Transverse colon (tissue), 4 donors: ENCODE data around the gene CFAP92. TPM values are rescaled to one million over a fixed set of nuclear protein-coding genes. Genes with fewer than 3 reads are reported as not detected.

Experiments
- DNase-seq: peaks from one replicate; pipeline ENCODE4 v3.0.0-alpha.2; 2019
- H3K27ac ChIP-seq, 4 donors: fragments of 200-600 bp; sonication (generic); 2 replicates each; pipeline ENCODE4 v1.5.1; 2016 to 2018; ENCODE audit warnings: inconsistent platforms in 4 of 4
- H3K27me3 ChIP-seq: fragments of 200-600 bp; sonication (generic); 2 replicates; pipeline ENCODE4 v1.5.1; 2017; ENCODE audit warnings: inconsistent platforms
- H3K36me3 ChIP-seq, 4 donors: fragments of 200-600 bp; sonication (generic); 2 replicates each; pipeline ENCODE4 v1.5.1; 2017 to 2019; ENCODE audit warnings: inconsistent platforms in 4 of 4
- H3K4me1 ChIP-seq, 4 donors: fragments of 200-600 bp; sonication (generic); 2 replicates each; pipeline ENCODE4 v1.5.1; 2017 to 2020; ENCODE audit warnings: inconsistent platforms in 4 of 4
- H3K4me3 ChIP-seq, 4 donors: fragments of 200-600 bp; sonication (generic); 1 replicate in 1 of 4; 2 replicates in 3 of 4; pipeline versions ENCODE4 v1.5.1 to v1.6.1; 2017 to 2019; ENCODE audit warnings: inconsistent platforms in 4 of 4
- H3K9me3 ChIP-seq, 2 donors: fragments of 200-600 bp; sonication (generic); 2 replicates each; pipeline ENCODE4 v1.5.1; 2017 to 2019; ENCODE audit warnings: inconsistent platforms in 2 of 2
- EP300 ChIP-seq: sonication (generic); formaldehyde crosslinking; IDR thresholded peaks from one replicate; pipeline ENCODE4 v1.6.1; 2017; ENCODE audit warnings: antibody characterized with exemption, low read depth
- POLR2A ChIP-seq: fragments of 450-650 bp; IDR thresholded peaks from one replicate; pipeline ENCODE4 v1.6.1; 2016; ENCODE audit warnings: antibody characterized with exemption, mild to moderate bottlenecking, moderate library complexity
- POLR2AphosphoS5 ChIP-seq, 3 donors: sonication (generic); formaldehyde crosslinking; IDR thresholded peaks; one replicate each; pipeline ENCODE4 v1.6.1; 2016; ENCODE audit warnings: antibody characterized with exemption in 3 of 3
- WGBS, 2 donors: methylation state at CpG; one replicate each; pipeline ENCODE4 v1.1.5; 2018; ENCODE audit warnings: low coverage in 1 of 2; 5-methylcytosine and 5-hydroxymethylcytosine counted together
- in situ Hi-C, 4 donors: fragments of 200-750 bp; cut with MboI; loops; one replicate each; pipeline versions ENCODE4 v1.15.0 to v1.15.1; 2017; ENCODE audit warnings: low sequenced_read_pairs in 3 of 4, low pct_ligation_motif_present in 1 of 4, low pct_unique_long_range_greater_than_20kb in 1 of 4
- intact Hi-C: fragments of 100-400 bp; cut with DNase I; formaldehyde crosslinking; loops from one replicate; pipeline ENCODE4 v1.15.1; 2023; ENCODE audit warnings: low total_unique reads
- total RNA-seq, 4 donors: library from RNA; depleted of rRNA; stranded (reverse); fragments of >200 nt; gene quantifications; one replicate each; pipeline ENCODE4 v1.1.0, GENCODE V29; 2016
- TF ChIP-seq, protein P1 (sequence below), 5 experiments: fragments of 200-600 bp in 3 of 5; fragments of 450-650 bp in 2 of 5; sonication (generic) in 3 of 5; IDR thresholded peaks; 1 replicate in 2 of 5; 2 replicates in 3 of 5; pipeline ENCODE4 v1.5.1; 2016 to 2017; ENCODE audit warnings: antibody characterized with exemption in 5 of 5, inconsistent platforms in 3 of 5, mild to moderate bottlenecking in 2 of 5, moderate library complexity in 1 of 5

CFAP92 gene
- total RNA-seq, 4 donors from 2014 or later, result 0.95 to 1.2 TPM; not detected in 2

DNA sequence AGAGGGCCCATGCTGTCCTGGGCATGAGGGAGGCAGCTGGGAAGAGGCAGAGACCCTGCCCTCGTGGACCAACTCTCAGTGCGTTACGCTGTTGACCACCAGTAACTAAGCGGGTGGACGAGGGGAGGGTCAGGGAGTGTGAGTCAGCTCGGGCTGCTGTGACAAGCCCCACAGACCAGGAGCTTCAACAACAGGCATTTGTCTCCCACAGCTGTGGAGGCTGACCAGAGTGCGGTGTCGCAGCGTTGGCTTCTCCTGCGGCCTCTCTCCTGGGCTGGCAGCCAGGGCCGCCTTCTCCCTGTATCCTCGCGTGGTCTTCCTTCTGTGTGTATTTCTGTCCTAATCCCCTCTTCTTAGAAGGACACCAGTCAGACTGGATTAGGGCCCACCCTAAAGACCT is 20.3 kb upstream of the CFAP92 start:
- H3K36me3 ChIP-seq, result no peaks in the 10 kb centered on the region
- TF ChIP-seq POLR2AphosphoS5 (IDR thresholded peaks at IDR 0.05), result no peak
- TF ChIP-seq, protein P1, sequence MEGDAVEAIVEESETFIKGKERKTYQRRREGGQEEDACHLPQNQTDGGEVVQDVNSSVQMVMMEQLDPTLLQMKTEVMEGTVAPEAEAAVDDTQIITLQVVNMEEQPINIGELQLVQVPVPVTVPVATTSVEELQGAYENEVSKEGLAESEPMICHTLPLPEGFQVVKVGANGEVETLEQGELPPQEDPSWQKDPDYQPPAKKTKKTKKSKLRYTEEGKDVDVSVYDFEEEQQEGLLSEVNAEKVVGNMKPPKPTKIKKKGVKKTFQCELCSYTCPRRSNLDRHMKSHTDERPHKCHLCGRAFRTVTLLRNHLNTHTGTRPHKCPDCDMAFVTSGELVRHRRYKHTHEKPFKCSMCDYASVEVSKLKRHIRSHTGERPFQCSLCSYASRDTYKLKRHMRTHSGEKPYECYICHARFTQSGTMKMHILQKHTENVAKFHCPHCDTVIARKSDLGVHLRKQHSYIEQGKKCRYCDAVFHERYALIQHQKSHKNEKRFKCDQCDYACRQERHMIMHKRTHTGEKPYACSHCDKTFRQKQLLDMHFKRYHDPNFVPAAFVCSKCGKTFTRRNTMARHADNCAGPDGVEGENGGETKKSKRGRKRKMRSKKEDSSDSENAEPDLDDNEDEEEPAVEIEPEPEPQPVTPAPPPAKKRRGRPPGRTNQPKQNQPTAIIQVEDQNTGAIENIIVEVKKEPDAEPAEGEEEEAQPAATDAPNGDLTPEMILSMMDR (IDR thresholded peaks at IDR 0.05), result no peak
- TF ChIP-seq EP300, result no peak
- TF ChIP-seq POLR2A, result no peak
- H3K9me3 ChIP-seq, result no peaks in the 10 kb centered on the region
- H3K27me3 ChIP-seq, result no peaks in the 10 kb centered on the region
- in situ Hi-C loops, result no loop called here
- peaks cover 8 to 32% (median 26%) of the 10 kb centered on the region in 4 donors for H3K4me1 ChIP-seq
- no peak overlapping the region for H3K4me3 ChIP-seq
- intact Hi-C loops, result no loop called here
- no peak for DNase-seq
- WGBS, 2 donors, result 71% methylated on average over 13 of the region's 13 CpGs; no CpG with 5 or more reads in 1 of the 2 donors
- H3K27ac ChIP-seq, result peak overlapping the region; percentile 44 to 82 (median 70)

DNA sequence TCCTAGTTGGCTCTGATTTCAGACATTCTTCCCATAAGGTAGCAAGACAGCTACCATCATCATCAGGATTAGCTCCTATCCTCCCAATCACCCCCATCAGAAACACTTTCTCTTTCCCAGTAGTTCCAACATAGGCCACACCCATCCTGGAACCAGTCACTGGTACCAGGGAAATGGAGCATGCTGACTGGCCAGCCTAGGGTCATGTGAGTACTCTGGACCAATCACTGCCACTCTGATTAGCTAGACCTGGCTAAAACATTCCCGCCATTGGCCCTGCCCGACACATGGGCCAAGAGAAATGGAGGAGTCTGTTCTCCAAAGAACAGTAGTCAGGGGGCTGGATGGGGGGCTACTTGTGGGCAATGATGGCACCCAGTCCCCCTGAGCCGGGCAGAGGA is 19.6 kb upstream of the CFAP92 start:
- Histone ChIP-seq H3K27ac (peak overlapping the region in 3 of 4 donors; percentile 44 to 78 (median 62)), H3K36me3 (no peaks in the 10 kb centered on the region), H3K27me3 (no peaks in the 10 kb centered on the region), H3K4me3 (no peak overlapping the region), H3K9me3 (no peaks in the 10 kb centered on the region), H3K4me1 (peaks cover 8 to 32% (median 26%) of the 10 kb centered on the region in 4 donors)
- 83% methylated on average over 3 of the region's 3 CpGs; no CpG with 5 or more reads in 1 of the 2 donors for WGBS, 2 donors
- TF ChIP-seq POLR2AphosphoS5 (IDR thresholded peaks at IDR 0.05), result no peak
- TF ChIP-seq, protein P1 (IDR thresholded peaks at IDR 0.05), result no peak
- TF ChIP-seq EP300, result no peak
- TF ChIP-seq POLR2A, result no peak
- in situ Hi-C loops (no loop called here), intact Hi-C loops (no loop called here)
- DNase-seq, result no peak

DNA sequence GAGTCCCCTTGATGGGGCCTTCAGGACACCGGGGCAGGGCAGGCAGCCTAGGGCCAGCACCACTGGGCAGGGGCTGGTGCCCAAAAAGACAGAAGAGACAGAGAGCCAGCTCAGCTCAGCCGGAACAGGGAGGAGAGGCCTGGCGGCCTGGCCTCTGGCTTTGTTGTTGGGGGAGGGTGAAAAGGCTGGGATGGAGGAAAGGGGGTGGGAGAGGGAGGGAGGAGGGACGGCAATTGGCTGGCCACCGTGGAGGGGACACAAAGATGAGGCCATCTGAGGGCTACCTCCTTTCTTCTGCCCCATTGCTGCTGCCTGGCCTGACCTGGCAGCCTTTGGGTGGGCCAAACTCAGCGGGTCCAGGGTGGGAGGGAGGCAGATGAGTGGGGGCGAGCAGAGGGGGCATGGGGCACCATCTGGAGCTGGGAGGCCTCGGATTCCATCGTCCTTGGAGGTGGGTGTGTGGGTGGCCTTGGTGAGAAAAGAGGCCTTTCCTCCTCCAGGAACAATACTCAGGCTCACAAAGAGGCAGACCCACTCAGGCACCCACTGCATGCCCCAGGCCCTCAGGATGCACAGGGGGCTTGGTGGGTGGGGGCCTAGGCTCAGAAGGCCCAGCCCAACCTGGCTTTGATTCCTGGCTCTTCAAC is 16.6 kb upstream of the CFAP92 start:
- Histone ChIP-seq H3K9me3 (no peaks in the 10 kb centered on the region), H3K4me1 (peaks cover 0 to 14% (median 8%) of the 10 kb centered on the region in 4 donors), H3K36me3 (no peaks in the 10 kb centered on the region), H3K27ac (peak overlapping the region in 1 of 4 donors; percentile 24), H3K4me3 (no peak overlapping the region), H3K27me3 (no peaks in the 10 kb centered on the region)
- TF ChIP-seq POLR2AphosphoS5 (IDR thresholded peaks at IDR 0.05) (no peak), EP300 (no peak), POLR2A (no peak)
- TF ChIP-seq, protein P1 (IDR thresholded peaks at IDR 0.05), result no peak
- WGBS, 2 donors, result 67% methylated on average over 9 of the region's 9 CpGs; no CpG with 5 or more reads in 1 of the 2 donors
- DNase-seq, result no peak
- intact Hi-C loops, result no loop called here
- in situ Hi-C loops, result no loop called here

DNA sequence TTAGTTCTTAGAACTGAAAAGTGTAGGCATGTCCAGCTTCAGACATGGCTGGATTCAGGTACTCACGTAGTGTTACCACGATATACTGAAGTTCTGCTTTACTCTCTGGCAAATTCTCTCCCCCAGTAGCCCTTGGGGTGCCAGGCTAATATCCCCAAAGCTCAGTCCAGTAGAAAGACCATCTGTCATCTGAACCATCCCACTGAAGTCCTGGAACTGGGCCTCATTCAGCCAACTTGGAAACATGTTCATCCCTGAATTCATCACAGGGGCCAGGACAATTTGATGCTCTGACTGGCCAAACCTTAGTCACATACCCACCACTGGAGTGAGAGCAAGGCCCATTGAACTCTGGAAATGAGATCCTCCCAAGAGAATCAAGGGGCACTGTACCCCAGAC is 15.4 kb upstream of the CFAP92 start:
- TF ChIP-seq, protein P1 (IDR thresholded peaks at IDR 0.05), result no peak
- TF ChIP-seq EP300 (no peak), POLR2A (no peak), POLR2AphosphoS5 (IDR thresholded peaks at IDR 0.05) (no peak)
- intact Hi-C loops (no loop called here), in situ Hi-C loops (no loop called here)
- Histone ChIP-seq H3K9me3 (no peaks in the 10 kb centered on the region), H3K4me1 (peaks cover 0 to 19% (median 14%) of the 10 kb centered on the region in 4 donors), H3K36me3 (no peaks in the 10 kb centered on the region), H3K4me3 (no peak overlapping the region), H3K27ac (no peak overlapping the region), H3K27me3 (no peaks in the 10 kb centered on the region)
- WGBS, 2 donors, result 80 to 90% methylated on average over 2 of the region's 2 CpGs
- no peak for DNase-seq
